HepG2 (cell line): ENCODE measurements around the gene PHF13. TPM values are rescaled to one million over a fixed set of nuclear protein-coding genes. Genes with fewer than 3 reads are reported as not detected.

ENCODE experiments used
- ATAC-seq: fragments of 200-7000 bp; cut with Tn5 transposase; 3 replicates; pipeline ENCODE4 v1.9.1; 2020; ENCODE audit warnings: mild to moderate bottlenecking, moderate library complexity
- BruUV-seq: library from RNA; stranded (reverse); fragments of 400-500 nt; replicated peaks from 2 replicates; lab custom pipeline; 2021; lab: Mats Ljungman, UMichigan
- CTCF ChIA-PET: fragments of 300-600 bp; formaldehyde crosslinking; extraction: SDS; loops from one replicate; lab custom pipeline; 2021; ENCODE audit warnings: low total read pairs, inconsistent platforms, low intra/inter-chr PET ratio; lab: Yijun Ruan, JAX
- POLR2A ChIA-PET: fragments of 350-600 bp; sonication (Branson Sonifier 250); formaldehyde crosslinking; loops from one replicate; lab custom pipeline; 2020; ENCODE audit warnings: antibody characterized with exemption, inconsistent platforms; lab: Yijun Ruan, JAX
- DNase-seq: peaks from one replicate; pipeline ENCODE4 v3.0.0-alpha.2; 2015; ENCODE audit warnings: low spot score
- FAIRE-seq: peaks from 3 replicates; lab custom pipeline; 2011; peaks lifted over from hg19 to GRCh38; lab: Jason Lieb, UNC
- H2AFZ ChIP-seq: one replicate; pipeline ENCODE4 v1.6.1; 2011; ENCODE audit warnings: low read length, inconsistent platforms
- H3K27ac ChIP-seq: fragments of 300-600 bp; 3 replicates; pipeline ENCODE4 v1.8.0; 2011; ENCODE audit warnings: mixed run types, mild to moderate bottlenecking, mixed read lengths, low read length, inconsistent platforms; ENCODE audit not compliant: insufficient read depth; ENCODE audit errors: extremely low read length
- H3K27me3 ChIP-seq, 2 experiments: fragments of 200-600 bp in 1 of 2; 2 replicates in 1 of 2; 3 replicates in 1 of 2; pipeline versions ENCODE4 v1.6.0 to v1.8.0; 2011; ENCODE audit warnings: low read length in 2 of 2, mild to moderate bottlenecking in 2 of 2, moderate library complexity in 2 of 2, inconsistent platforms in 1 of 2; ENCODE audit not compliant: insufficient read depth in 2 of 2, control insufficient read depth in 1 of 2
- H3K36me3 ChIP-seq, 2 experiments: fragments of 200-600 bp in 1 of 2; replicated peaks in 1 of 2; 2 replicates in 1 of 2; 3 replicates in 1 of 2; pipeline versions ENCODE4 v1.5.1 to v1.8.0; 2011; ENCODE audit warnings: low read length in 2 of 2, inconsistent platforms in 1 of 2; ENCODE audit not compliant: insufficient read depth in 2 of 2, control insufficient read depth in 1 of 2
- H3K4me1 ChIP-seq: 2 replicates; pipeline ENCODE4 v1.5.1; 2012; ENCODE audit warnings: low read length, inconsistent platforms; ENCODE audit not compliant: insufficient read depth
- H3K4me2 ChIP-seq: 2 replicates; pipeline ENCODE4 v1.6.0; 2011; ENCODE audit warnings: low read depth, low read length, inconsistent platforms
- H3K4me3 ChIP-seq, 3 experiments: fragments of 200-600 bp in 1 of 3; sonication (generic), shearing (Covaris generic) in 1 of 3; replicated peaks in 1 of 3; 2 replicates each; pipeline ENCODE4 v1.5.1; 2011 to 2016; ENCODE audit warnings: low read length in 3 of 3, inconsistent platforms in 2 of 3, low read depth in 2 of 3, mild to moderate bottlenecking in 2 of 3, control low read depth in 1 of 3, mixed read lengths in 1 of 3; ENCODE audit not compliant: insufficient read depth in 1 of 3
- H3K79me2 ChIP-seq: one replicate; pipeline ENCODE4 v1.6.1; 2011; ENCODE audit warnings: low read length, inconsistent platforms; ENCODE audit not compliant: insufficient read depth
- H3K9ac ChIP-seq: 2 replicates; pipeline ENCODE4 v1.6.0; 2011; ENCODE audit warnings: mild to moderate bottlenecking, low read depth, low read length, inconsistent platforms; ENCODE audit not compliant: insufficient read depth
- H3K9me3 ChIP-seq: 2 replicates; pipeline ENCODE4 v1.5.1; 2012; ENCODE audit warnings: mild to moderate bottlenecking, low read length
- H4K20me1 ChIP-seq: 2 replicates; pipeline ENCODE4 v1.6.0; 2011; ENCODE audit warnings: inconsistent platforms, mild to moderate bottlenecking, low read length, moderate library complexity; ENCODE audit not compliant: insufficient read depth
- FOXP4 ChIP-seq: sonication (generic); formaldehyde crosslinking; IDR thresholded peaks from 2 replicates; pipeline ENCODE4 v1.4.0; 2020; ENCODE audit warnings: missing genetic modification reagents
- FUBP1 ChIP-seq: sonication (generic); formaldehyde crosslinking; IDR thresholded peaks from 2 replicates; pipeline ENCODE4 v1.5.1; 2020; ENCODE audit warnings: missing genetic modification reagents, mild to moderate bottlenecking, borderline replicate concordance
- HOXA3 ChIP-seq: sonication (generic); formaldehyde crosslinking; IDR thresholded peaks from 2 replicates; pipeline ENCODE4 v1.5.0; 2020; ENCODE audit warnings: missing genetic modification reagents
- IRX3 ChIP-seq: sonication (generic); formaldehyde crosslinking; IDR thresholded peaks from 2 replicates; pipeline ENCODE4 v1.8.1; 2023; ENCODE audit warnings: mild to moderate bottlenecking, low read depth, missing genetic modification reagents, borderline replicate concordance
- KAT8 ChIP-seq: IDR thresholded peaks from 2 replicates; pipeline ENCODE4 v1.6.1; 2016; ENCODE audit warnings: missing genetic modification reagents, missing compliant biosample characterization
- LCORL ChIP-seq, 2 experiments: fragments of 450-650 bp in 1 of 2; sonication (generic) in 1 of 2; formaldehyde crosslinking in 1 of 2; IDR thresholded peaks; 2 replicates each; pipeline versions ENCODE4 v1.5.0 to v1.6.1; 2017 to 2020; ENCODE audit warnings: antibody characterized with exemption in 1 of 2, missing genetic modification reagents in 1 of 2
- MED1 ChIP-seq: sonication (generic); formaldehyde crosslinking; IDR thresholded peaks from 2 replicates; pipeline ENCODE4 v1.4.0; 2020; ENCODE audit warnings: missing genetic modification reagents
- NR2F2 ChIP-seq: IDR thresholded peaks from 2 replicates; pipeline ENCODE4 v1.6.1; 2012; ENCODE audit warnings: low read depth, inconsistent platforms, borderline replicate concordance
- PRMT3 ChIP-seq: sonication (generic); formaldehyde crosslinking; IDR thresholded peaks from 2 replicates; pipeline ENCODE4 v1.8.1; 2022; ENCODE audit warnings: low read depth, mild to moderate bottlenecking, moderate library complexity, missing genetic modification reagents, borderline replicate concordance
- RXRB ChIP-seq: IDR thresholded peaks from 2 replicates; pipeline ENCODE4 v1.6.1; 2016; ENCODE audit warnings: borderline replicate concordance, missing genetic modification reagents, missing compliant biosample characterization
- SIN3A ChIP-seq: IDR thresholded peaks from 2 replicates; pipeline ENCODE4 v1.6.1; 2011; ENCODE audit warnings: low read depth, mild to moderate bottlenecking, control low read depth, low read length, borderline replicate concordance
- SOX6 ChIP-seq, 2 experiments: fragments of 450-650 bp in 1 of 2; sonication (generic) in 1 of 2; formaldehyde crosslinking in 1 of 2; IDR thresholded peaks; 2 replicates each; pipeline versions ENCODE4 v1.4.0 to v1.6.1; 2017 to 2020; ENCODE audit warnings: antibody characterized with exemption in 1 of 2, mild to moderate bottlenecking in 1 of 2, missing genetic modification reagents in 1 of 2
- TARDBP ChIP-seq: sonication (generic); formaldehyde crosslinking; IDR thresholded peaks from 2 replicates; pipeline ENCODE4 v1.8.0; 2022; ENCODE audit warnings: mild to moderate bottlenecking, missing genetic modification reagents
- TGIF2 ChIP-seq: IDR thresholded peaks from 2 replicates; pipeline ENCODE4 v1.6.1; 2016; ENCODE audit warnings: control low read depth, missing compliant biosample characterization
- ZMYM4 ChIP-seq: sonication (generic); formaldehyde crosslinking; IDR thresholded peaks from 2 replicates; pipeline ENCODE4 v1.8.1; 2023; ENCODE audit warnings: mild to moderate bottlenecking, missing genetic modification reagents
- ZNF512 ChIP-seq: sonication (generic); formaldehyde crosslinking; IDR thresholded peaks from 2 replicates; pipeline ENCODE4 v1.4.0; 2020; ENCODE audit warnings: mild to moderate bottlenecking, missing genetic modification reagents
- ZNF547 ChIP-seq: sonication (generic); formaldehyde crosslinking; IDR thresholded peaks from 2 replicates; pipeline ENCODE4 v1.5.1; 2020; ENCODE audit warnings: mild to moderate bottlenecking, missing genetic modification reagents
- ZNF879 ChIP-seq: sonication (generic); formaldehyde crosslinking; IDR thresholded peaks from 2 replicates; pipeline ENCODE4 v1.8.1; 2023; ENCODE audit warnings: missing genetic modification reagents
- WGBS: methylation state at CpG from one replicate; pipeline ENCODE4 v1.1.6; 2017; ENCODE audit warnings: low lambda C conversion rate; 5-methylcytosine and 5-hydroxymethylcytosine counted together
- in situ Hi-C: cut with HindIII; loops from 2 replicates; pipeline ENCODE4 v1.10.0; 2017; ENCODE audit warnings: low pct_unique_long_range_greater_than_20kb; ENCODE audit not compliant: extremely low pct_ligation_motif_present
- intact Hi-C: fragments of 100-400 bp; cut with micrococcal nuclease; formaldehyde crosslinking; loops from one replicate; pipeline ENCODE4 v1.10.0; 2022; ENCODE audit not compliant: unreplicated experiment
- polyA plus RNA-seq, 8 experiments: library from polyadenylated mRNA; depleted of rRNA in 3 of 8; stranded (reverse) in 7 of 8; unstranded in 1 of 8; fragments of >200 nt; fragmentation: Illumina TruSeq in 4 of 8; extraction: Trizol in 4 of 8; gene quantifications; 2 replicates each; pipeline versions ENCODE4 v1.2.1 to v1.2.3, GENCODE V29; 2011 to 2016; ENCODE audit warnings: low read depth in 4 of 8, missing spikeins in 1 of 8, mixed read lengths in 1 of 8; ENCODE audit not compliant: insufficient read depth in 1 of 8
- total RNA-seq, 5 experiments: library from RNA; depleted of rRNA; stranded (reverse); fragments of >200 nt; fragmentation: Illumina TruSeq; extraction: Trizol; gene quantifications; 2 replicates each; pipeline ENCODE4 v1.2.3, GENCODE V29; 2016; ENCODE audit warnings: low read depth in 1 of 5

PHF13 gene
- total and polyA plus RNA-seq, 2 of the 13 experiments (the other 11 are each of a cell fraction or from before 2014, with no cell fraction given), result 4.7 to 7.4 TPM

GRCh38 chr1:6582370-6582769, 31.2 kb upstream of the PHF13 start:
- no CpG with 5 or more reads among the region's 1 CpG for WGBS
- TF ChIP-seq PRMT3 (CRISPR knock-in tag) (no peak), HOXA3 (CRISPR knock-in tag) (peak; percentile 65; the same call in 1 of the 2 replicates), ZNF547 (CRISPR knock-in tag) (no peak; the same call in 1 of the 2 replicates), IRX3 (no peak), TARDBP (CRISPR knock-in tag) (peak; percentile 57; the same call in 1 of the 2 replicates), SIN3A (peak; percentile 99), FOXP4 (CRISPR knock-in tag) (peak; percentile 90), FUBP1 (CRISPR knock-in tag) (no peak), ZMYM4 (CRISPR knock-in tag) (peak; percentile 65), MED1 (CRISPR knock-in tag) (peak; percentile 79), ZNF512 (CRISPR knock-in tag) (no peak), TGIF2 (CRISPR knock-in tag) (peak; percentile 97), KAT8 (peak; percentile 86), NR2F2 (peak; percentile 52; the same call in 1 of the 2 replicates), RXRB (peak; percentile 80), ZNF879 (no peak), LCORL (IDR thresholded peaks at IDR 0.05) (no peak), LCORL (CRISPR knock-in tag; IDR thresholded peaks at IDR 0.05) (peak; percentile 58; the same call in 1 of the 2 replicates), SOX6 (IDR thresholded peaks at IDR 0.05) (no peak), SOX6 (CRISPR knock-in tag; IDR thresholded peaks at IDR 0.05) (peak; percentile 76)

More at GRCh38 chr1:6582370-6582769, 31.2 kb upstream of the PHF13 start:
- ChIA-PET POLR2A (interaction anchor here (1.0 to 5.2 kb wide), 6 partner anchors 13 to 118 kb away, joined by 3 to 113 read pairs (median 6); partner anchors contain the start of genes KLHL21, NOL9, TAS1R1 and THAP3), CTCF (interaction anchor here (1.3 kb wide), 1 partner anchor 28 kb away, joined by 3 read pairs; the partner anchor contains the start of gene NOL9)
- in situ Hi-C loops (no loop called here), intact Hi-C loops (loop anchor here (5.0 kb wide), 1 partner anchor 45 kb away; no protein-coding TSS in a partner anchor)
- Histone ChIP-seq H3K9me3 (no peaks in the 10 kb centered on the region), H3K27me3 (no peaks in the 10 kb centered on the region), H3K4me2 (peak overlapping the region; percentile 96), H3K4me1 (peaks cover 51% of the 10 kb centered on the region), H3K79me2 (peaks cover 15% of the 10 kb centered on the region), H3K27ac (peak overlapping the region; percentile 65), H3K4me3 (peak overlapping the region; percentile 16 to 91 (median 28); a peak in 4 of 6 replicates), H3K36me3 (0 out of 5 replicates have a peak, but pooled peaks cover 0 to under 1% of the 10 kb centered on the region in 2 experiments), H3K9ac (peak overlapping the region; percentile 35), H2AFZ (no peak overlapping the region), H4K20me1 (peaks cover 4% of the 10 kb centered on the region; the same call in 1 of the 2 replicates)
- no TSS peak for BruUV-seq
- FAIRE-seq (peak; percentile 97), ATAC-seq (peak; percentile 45), DNase-seq (peak; percentile 96)
